Measurements from ENCODE around the gene SLC6A1.

Gene SLC6A1

DNA sequence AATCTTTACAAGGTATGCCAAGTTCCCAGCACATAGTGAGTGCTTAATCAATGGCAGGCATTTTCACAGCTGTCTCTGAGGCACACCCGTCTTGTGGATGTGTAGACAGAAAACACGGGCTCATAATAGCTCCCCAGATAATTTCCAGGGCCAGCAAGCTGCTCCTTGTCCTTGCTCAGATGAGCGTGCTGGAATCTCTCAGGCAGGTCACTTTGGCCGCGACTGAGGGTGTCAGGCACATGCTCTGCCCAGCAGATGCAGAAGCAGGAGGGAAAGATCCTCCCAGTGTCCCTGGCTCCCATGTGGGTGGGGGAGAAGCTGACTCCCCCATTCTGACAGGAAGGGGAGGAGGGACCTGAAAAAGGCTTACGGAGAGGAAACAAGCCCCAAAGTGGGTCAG is 35.6 kb upstream of the SLC6A1 start:
- Histone ChIP-seq H3K9ac (ENCODE audit: low read length) (no peak overlapping the region), H2AFZ (ENCODE audit: low read length) (no peak overlapping the region), H3K4me2 (ENCODE audit: low read depth, low read length) (no peak overlapping the region), H4K20me1 (ENCODE audit: insufficient read depth, low read length) (no peaks in the 10 kb centered on the region), H3K27ac (ENCODE audit: low read length) (no peak overlapping the region), H3K9me3 (replicated peaks; ENCODE audit: insufficient read depth, low read length) (no peaks in the 10 kb centered on the region), H3K4me3 (ENCODE audit: low read length) (no peak overlapping the region), H3K79me2 (ENCODE audit: low read length) (no peaks in the 10 kb centered on the region), H3K36me3 (replicated peaks; ENCODE audit: insufficient read depth, low read length) (no peaks in the 10 kb centered on the region), H3F3A (ENCODE audit: insufficient read depth, low read length) (no peaks in the 10 kb centered on the region), H3K4me1 (ENCODE audit: low read length) (no peaks in the 10 kb centered on the region), H3K27me3 (replicated peaks; ENCODE audit: insufficient read depth, low read length) (peaks cover 30% of the 10 kb centered on the region), H3K9me2 (replicated peaks; ENCODE audit: insufficient read depth, low read length) (no peaks in the 10 kb centered on the region)
- TF ChIP-seq EZH2phosphoT487 (IDR thresholded peaks at IDR 0.05; ENCODE audit: low read length) = no peak
- no peak for TF ChIP-seq EZH2 (optimal IDR thresholded peaks at IDR 0.05; ENCODE audit: low read depth, low read length)
- no peak for TF ChIP-seq CTCF (IDR thresholded peaks at IDR 0.05; ENCODE audit: low read length)
- DNase-seq = no peak

GRCh38 chr3:10957976-10958749 is 34.4 kb upstream of the SLC6A1 start:
- H3K4me3 ChIP-seq (ENCODE audit: low read length) = no peak overlapping the region
- no peak overlapping the region for H2AFZ ChIP-seq (ENCODE audit: low read length)
- H3K79me2 ChIP-seq (ENCODE audit: low read length) = no peaks in the 10 kb centered on the region
- H3K27me3 ChIP-seq (replicated peaks; ENCODE audit: insufficient read depth, low read length) = peaks cover 33% of the 10 kb centered on the region
- no peaks in the 10 kb centered on the region for H4K20me1 ChIP-seq (ENCODE audit: insufficient read depth, low read length)
- TF ChIP-seq EZH2 (optimal IDR thresholded peaks at IDR 0.05; ENCODE audit: low read depth, low read length) = no peak
- no peak for TF ChIP-seq CTCF (IDR thresholded peaks at IDR 0.05; ENCODE audit: low read length)
- no peak for TF ChIP-seq EZH2phosphoT487 (IDR thresholded peaks at IDR 0.05; ENCODE audit: low read length)
- no peaks in the 10 kb centered on the region for H3K9me2 ChIP-seq (replicated peaks; ENCODE audit: insufficient read depth, low read length)
- no peak overlapping the region for H3K27ac ChIP-seq (ENCODE audit: low read length)
- H3K36me3 ChIP-seq (replicated peaks; ENCODE audit: insufficient read depth, low read length) = no peaks in the 10 kb centered on the region
- no peak overlapping the region for H3K9ac ChIP-seq (ENCODE audit: low read length)
- H3K4me1 ChIP-seq (ENCODE audit: low read length) = no peaks in the 10 kb centered on the region
- H3K4me2 ChIP-seq (ENCODE audit: low read depth, low read length) = no peak overlapping the region
- H3F3A ChIP-seq (ENCODE audit: insufficient read depth, low read length) = no peaks in the 10 kb centered on the region
- no peaks in the 10 kb centered on the region for H3K9me3 ChIP-seq (replicated peaks; ENCODE audit: insufficient read depth, low read length)
- no peak for DNase-seq

- Histone ChIP-seq H3K27me3 (replicated peaks; ENCODE audit: insufficient read depth, low read length) (peaks cover 33% of the 10 kb centered on the region), H4K20me1 (ENCODE audit: insufficient read depth, low read length) (no peaks in the 10 kb centered on the region)
- TF ChIP-seq CTCF (IDR thresholded peaks at IDR 0.05; ENCODE audit: low read length) (no peak), EZH2 (optimal IDR thresholded peaks at IDR 0.05; ENCODE audit: low read depth, low read length) (no peak)
Observed at GRCh38 chr3:10960255-10960654, 32.3 kb upstream of the SLC6A1 start.

More at GRCh38 chr3:10960255-10960654, 32.3 kb upstream of the SLC6A1 start:
- Histone ChIP-seq H2AFZ (ENCODE audit: low read length) (no peak overlapping the region), H3K36me3 (replicated peaks; ENCODE audit: insufficient read depth, low read length) (no peaks in the 10 kb centered on the region), H3K4me3 (ENCODE audit: low read length) (no peak overlapping the region), H3F3A (ENCODE audit: insufficient read depth, low read length) (no peaks in the 10 kb centered on the region), H3K4me1 (ENCODE audit: low read length) (no peaks in the 10 kb centered on the region), H3K4me2 (ENCODE audit: low read depth, low read length) (no peak overlapping the region), H3K27ac (ENCODE audit: low read length) (no peak overlapping the region), H3K9me2 (replicated peaks; ENCODE audit: insufficient read depth, low read length) (no peaks in the 10 kb centered on the region), H3K9ac (ENCODE audit: low read length) (no peak overlapping the region), H3K9me3 (replicated peaks; ENCODE audit: insufficient read depth, low read length) (no peaks in the 10 kb centered on the region), H3K79me2 (ENCODE audit: low read length) (no peaks in the 10 kb centered on the region)
- no peak for DNase-seq
